Loucy (cell line): ENCODE results near the gene FBXO41.

Experiments used
- EZH2phosphoT487 ChIP-seq: fragments of 200-600 bp; IDR thresholded peaks from 2 replicates; pipeline ENCODE4 v1.6.1; 2018; ENCODE audit warnings: antibody characterized with exemption, mild to moderate bottlenecking, moderate library complexity, borderline replicate concordance
- TF ChIP-seq, protein P1 (sequence below): fragments of 200-600 bp; sonication (generic); conservative IDR thresholded peaks from 2 replicates; pipeline ENCODE4 v1.5.1; 2014; ENCODE audit warnings: mild to moderate bottlenecking, antibody characterized with exemption, low read length

DNA sequence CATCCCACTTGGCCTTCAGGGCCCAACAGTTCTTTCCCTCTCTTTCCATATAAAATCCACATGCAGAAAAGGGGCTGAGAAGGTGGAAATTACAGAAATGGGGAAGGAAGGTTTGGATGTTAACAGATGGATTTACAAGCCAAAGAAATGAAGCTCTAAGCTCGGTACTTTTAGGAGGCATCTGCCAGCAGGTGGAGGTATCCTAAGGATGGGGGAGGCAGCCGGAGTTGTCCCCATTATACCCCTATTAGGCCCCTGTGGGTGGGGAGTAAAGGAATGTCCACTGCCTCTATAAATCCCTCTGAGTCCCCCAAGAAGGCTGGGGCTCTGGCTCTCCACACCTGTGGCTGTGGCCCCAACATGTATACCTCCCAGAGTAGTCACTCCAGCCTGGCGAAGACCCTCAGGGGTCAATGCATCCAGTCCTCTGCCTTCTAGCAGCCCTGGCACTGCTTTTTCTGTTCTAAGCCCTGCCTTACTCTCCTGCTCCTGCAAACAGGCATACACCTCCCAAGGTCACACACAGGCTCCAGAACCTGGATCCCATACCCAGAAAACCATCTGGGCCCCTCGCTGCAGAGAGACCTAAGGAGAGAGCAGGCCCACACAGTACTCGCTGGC is 1.2 kb downstream of the FBXO41 start:
- TF ChIP-seq, protein P1, sequence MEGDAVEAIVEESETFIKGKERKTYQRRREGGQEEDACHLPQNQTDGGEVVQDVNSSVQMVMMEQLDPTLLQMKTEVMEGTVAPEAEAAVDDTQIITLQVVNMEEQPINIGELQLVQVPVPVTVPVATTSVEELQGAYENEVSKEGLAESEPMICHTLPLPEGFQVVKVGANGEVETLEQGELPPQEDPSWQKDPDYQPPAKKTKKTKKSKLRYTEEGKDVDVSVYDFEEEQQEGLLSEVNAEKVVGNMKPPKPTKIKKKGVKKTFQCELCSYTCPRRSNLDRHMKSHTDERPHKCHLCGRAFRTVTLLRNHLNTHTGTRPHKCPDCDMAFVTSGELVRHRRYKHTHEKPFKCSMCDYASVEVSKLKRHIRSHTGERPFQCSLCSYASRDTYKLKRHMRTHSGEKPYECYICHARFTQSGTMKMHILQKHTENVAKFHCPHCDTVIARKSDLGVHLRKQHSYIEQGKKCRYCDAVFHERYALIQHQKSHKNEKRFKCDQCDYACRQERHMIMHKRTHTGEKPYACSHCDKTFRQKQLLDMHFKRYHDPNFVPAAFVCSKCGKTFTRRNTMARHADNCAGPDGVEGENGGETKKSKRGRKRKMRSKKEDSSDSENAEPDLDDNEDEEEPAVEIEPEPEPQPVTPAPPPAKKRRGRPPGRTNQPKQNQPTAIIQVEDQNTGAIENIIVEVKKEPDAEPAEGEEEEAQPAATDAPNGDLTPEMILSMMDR, result peak; percentile 23
- TF ChIP-seq EZH2phosphoT487, result no peak
